Stimulated activated CD4-positive, alpha-beta T cell treated with anti-CD3 and anti-CD28 coated beads, Interleukin-15, amount 100 ng/mL, for 1 hour (primary cell): ENCODE results near the gene STPG4.

Source experiments
- DNase-seq, 2 donors: peaks; one replicate each; pipeline ENCODE4 v3.0.0-alpha.2; 2020; ENCODE audit warnings: low read depth in 1 of 2, low spot score in 1 of 2

Gene STPG4

GRCh38 chr2:47037678-47038077, 117.4 kb downstream of the STPG4 start:
- no peak for DNase-seq
